Brain microvascular endothelial cell (primary cell): ENCODE data around the gene SLC66A1.
A peak's percentile ranks its signal among the peaks of the same experiment; 100 is the strongest.
"Not testable (repeated sequence)": the region's sequence is repeated elsewhere in the genome, so short reads cannot be mapped to it uniquely, and the experiment has no call there.

ENCODE experiments used
- DNase-seq: peaks from one replicate; pipeline ENCODE4 v3.0.0-alpha.2; 2020
- H3K27ac ChIP-seq: fragments of 250-450 bp; sonication (Bioruptor Pico); 2 replicates; pipeline ENCODE4 v1.5.1; 2020; ENCODE audit warnings: mild to moderate bottlenecking, moderate library complexity
- H3K27me3 ChIP-seq: fragments of 250-450 bp; sonication (Bioruptor Pico); replicated peaks from 2 replicates; pipeline ENCODE4 v1.5.1; 2020; ENCODE audit warnings: mild to moderate bottlenecking
- H3K36me3 ChIP-seq: fragments of 250-450 bp; sonication (Bioruptor Pico); replicated peaks from 2 replicates; pipeline ENCODE4 v1.5.1; 2020; ENCODE audit warnings: mild to moderate bottlenecking
- H3K4me3 ChIP-seq: 2 replicates; pipeline ENCODE4 v1.5.1; 2011; ENCODE audit warnings: low read depth, mild to moderate bottlenecking, control low read depth, low read length, moderate library complexity
- CTCF ChIP-seq: IDR thresholded peaks from 2 replicates; pipeline ENCODE4 v1.5.1; 2011; ENCODE audit warnings: low read depth, mild to moderate bottlenecking, moderate library complexity, low read length, control low read depth, inconsistent platforms; ENCODE audit errors: missing control alignments
- in situ Hi-C: cut with HindIII; loops from 2 replicates; pipeline ENCODE4 v1.10.0; 2017; ENCODE audit warnings: low sequenced_read_pairs, low pct_ligation_motif_present

The SLC66A1 gene

GRCh38 chr1:19311931-19312781 lies at the start of gene SLC66A1, which contains the start of gene AKR7A2:
Gene SLC66A1, plus strand, starts transcription at chr1:19312326. Its CDS starts 5,352 bp downstream, at chr1:19317678.
Gene AKR7A2, minus strand, starts transcription at chr1:19312144. Its CDS starts 20 bp downstream, at chr1:19312124.
- in situ Hi-C loops = no loop called here
- peak; percentile 11 for TF ChIP-seq CTCF
- Histone ChIP-seq H3K27me3 (no peaks in the 10 kb centered on the region), H3K27ac (peak within 1 kb of the TSS; percentile 93), H3K4me3 (peak within 1 kb of the TSS; percentile 67), H3K36me3 (peaks cover 8% of the 10 kb centered on the region)
- peak; percentile 75 for DNase-seq

DNA sequence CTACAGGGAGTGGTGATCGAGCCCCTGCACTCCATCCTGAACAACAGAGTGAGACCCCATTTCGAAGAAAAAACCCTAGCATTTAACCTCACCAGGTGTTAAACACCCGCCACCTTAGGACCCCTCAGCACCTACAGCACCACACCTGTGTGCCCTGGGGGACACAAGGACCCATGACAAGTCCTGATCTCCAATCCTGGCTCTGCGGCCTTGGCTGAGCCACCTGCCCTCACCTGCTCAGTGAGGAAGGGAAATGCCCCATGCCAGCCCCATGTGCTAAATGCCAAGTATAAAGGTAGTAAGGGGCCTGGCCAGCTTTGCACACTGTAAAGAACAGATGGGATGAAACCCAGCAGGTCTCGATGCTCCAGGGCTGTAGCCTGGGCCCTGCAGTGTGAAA lies 49.4 kb upstream of the SLC66A1 start:
- in situ Hi-C loops = no loop called here
- TF ChIP-seq CTCF = no peak
- H3K4me3 ChIP-seq = no peak overlapping the region

GRCh38 chr1:19268445-19268844 lies 43.7 kb upstream of the SLC66A1 start:
- no peak overlapping the region for H3K27ac ChIP-seq
- no peak overlapping the region for H3K4me3 ChIP-seq
- in situ Hi-C loops = no loop called here
- H3K27me3 ChIP-seq = no peaks in the 10 kb centered on the region
- DNase-seq = no peak
- H3K36me3 ChIP-seq = no peaks in the 10 kb centered on the region
- TF ChIP-seq CTCF = no peak

More for the DNA sequence above, 49.4 kb upstream of the SLC66A1 start:
- H3K27me3 ChIP-seq = no peaks in the 10 kb centered on the region
- peaks cover 24% of the 10 kb centered on the region for H3K36me3 ChIP-seq
- H3K27ac ChIP-seq = no peak overlapping the region
- DNase-seq = no peak

GRCh38 chr1:19269427-19270342 lies 42.4 kb upstream of the SLC66A1 start:
- DNase-seq, in situ Hi-C loops, H3K4me3 ChIP-seq, H3K36me3 ChIP-seq, H3K27me3 ChIP-seq, H3K27ac ChIP-seq: not testable (repeated sequence)
- TF ChIP-seq CTCF = peak; percentile 28

DNA sequence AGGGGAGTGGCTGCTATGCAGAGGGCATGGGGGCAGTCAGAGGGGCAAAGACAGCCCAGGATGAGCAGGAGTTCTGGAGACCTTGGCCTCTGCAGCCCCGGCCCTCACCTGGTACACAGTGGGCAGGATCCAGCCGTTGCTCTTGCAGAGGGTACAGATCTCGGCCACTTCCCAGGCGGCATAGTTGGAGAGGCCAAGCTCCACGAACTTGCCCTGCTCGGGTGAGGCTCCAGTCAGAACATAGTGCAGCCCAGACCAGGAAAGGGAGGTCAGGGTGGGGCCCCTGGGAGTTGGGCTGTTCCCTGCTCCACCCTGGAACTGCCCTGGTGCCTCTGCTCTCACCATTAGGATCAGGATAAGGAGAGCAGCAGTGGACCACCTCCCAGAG lies 41.8 kb upstream of the SLC66A1 start:
- DNase-seq, in situ Hi-C loops, H3K27me3 ChIP-seq, H3K36me3 ChIP-seq, H3K27ac ChIP-seq, H3K4me3 ChIP-seq: not testable (repeated sequence)

DNA sequence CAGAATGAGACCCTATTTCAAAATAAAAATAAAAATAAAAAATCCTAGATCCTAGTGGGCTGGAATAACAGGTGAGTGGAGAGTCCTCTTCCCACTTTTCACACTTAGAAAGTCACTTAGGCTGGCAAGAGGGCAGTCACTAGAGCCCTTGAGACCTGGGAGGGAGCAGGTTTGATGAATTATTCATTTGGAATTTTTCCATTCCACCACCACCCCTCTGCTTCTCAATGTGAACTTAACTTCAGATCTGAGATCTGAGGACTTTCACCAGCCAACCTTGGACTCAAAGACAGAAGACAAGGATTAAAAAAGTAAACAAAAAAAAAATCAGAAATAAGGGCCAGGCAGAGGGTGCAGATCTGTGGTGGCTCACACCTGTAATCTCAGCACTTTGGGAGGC lies 40.1 kb upstream of the SLC66A1 start:
- no peak overlapping the region for H3K4me3 ChIP-seq
- no peaks in the 10 kb centered on the region for H3K36me3 ChIP-seq
- H3K27me3 ChIP-seq = peaks cover 2% of the 10 kb centered on the region
- DNase-seq = no peak
- in situ Hi-C loops = no loop called here
- H3K27ac ChIP-seq = no peak overlapping the region
- no peak for TF ChIP-seq CTCF
